Upper lobe of left lung (tissue), 6 donors: ENCODE measurements around the gene NSD2. TPM values are rescaled to one million over a fixed set of nuclear protein-coding genes. Genes with fewer than 3 reads are reported as not detected.
A peak's percentile ranks its signal among the peaks of the same experiment; 100 is the strongest.

Source experiments
- ATAC-seq, 2 donors: fragments of 200-7000 bp; cut with Tn5 transposase; one replicate each; pipeline ENCODE4 v1.9.1; 2022; ENCODE audit warnings: mild to moderate bottlenecking in 2 of 2, moderate library complexity in 2 of 2; ENCODE audit not compliant: low FRiP score in 2 of 2
- DNase-seq, 2 donors: peaks; one replicate each; pipeline ENCODE4 v3.0.0-alpha.2; 2019 to 2020
- H3K27ac ChIP-seq, 4 donors: fragments of 200-600 bp; sonication (generic); one replicate each; pipeline ENCODE4 v1.5.1; 2016 to 2019
- H3K27me3 ChIP-seq, 4 donors: fragments of 200-600 bp; sonication (generic); one replicate each; pipeline ENCODE4 v1.5.1; 2017 to 2019
- H3K36me3 ChIP-seq, 4 donors: fragments of 200-600 bp; sonication (generic); one replicate each; pipeline ENCODE4 v1.5.1; 2016 to 2019
- H3K4me1 ChIP-seq, 4 donors: fragments of 200-600 bp; sonication (generic); one replicate each; pipeline ENCODE4 v1.5.1; 2018 to 2019
- H3K4me3 ChIP-seq, 4 donors: fragments of 200-600 bp; sonication (generic); one replicate each; pipeline ENCODE4 v1.5.1; 2017 to 2019; ENCODE audit warnings: mild to moderate bottlenecking in 2 of 4, moderate library complexity in 1 of 4
- H3K9me3 ChIP-seq, 4 donors: fragments of 200-600 bp; sonication (generic); one replicate each; pipeline ENCODE4 v1.5.1; 2018 to 2019
- CTCF ChIP-seq, 6 experiments: fragments of 450-650 bp in 4 of 6; fragments of 200-600 bp in 2 of 6; sonication (generic) in 2 of 6; IDR thresholded peaks; one replicate each; pipeline ENCODE4 v1.5.1; 2016 to 2019; ENCODE audit warnings: antibody characterized with exemption in 6 of 6
- EP300 ChIP-seq, 4 donors: sonication (generic); formaldehyde crosslinking; IDR thresholded peaks; one replicate each; pipeline ENCODE4 v1.5.1; 2017; ENCODE audit warnings: antibody characterized with exemption in 4 of 4, control low read depth in 2 of 4
- POLR2A ChIP-seq, 4 donors: fragments of 450-650 bp; IDR thresholded peaks; one replicate each; pipeline ENCODE4 v1.5.1; 2016 to 2017; ENCODE audit warnings: antibody characterized with exemption in 4 of 4, mild to moderate bottlenecking in 2 of 4
- POLR2AphosphoS5 ChIP-seq, 2 donors: sonication (generic); formaldehyde crosslinking; IDR thresholded peaks; one replicate each; pipeline ENCODE4 v1.5.1; 2017; ENCODE audit warnings: antibody characterized with exemption in 2 of 2
- WGBS, 2 donors: methylation state at CpG; one replicate each; pipeline ENCODE4 v1.1.5; 2017 to 2018; 5-methylcytosine and 5-hydroxymethylcytosine counted together
- total RNA-seq, 6 donors: library from RNA; depleted of rRNA in 4 of 6; stranded (reverse); fragments of >200 nt in 4 of 6; gene quantifications; one replicate each; pipeline versions ENCODE4 v1.1.0 to v1.2.1, GENCODE V29; 2016 to 2021
- donor health status: DM: no; HTN: no; CAD: no; lungs with moderate emphysema.
- donor health status: DM: no; HTN: yes; CAD: no; lungs with severe emphysema.

The NSD2 gene
- total RNA-seq, 6 donors from 2014 or later, result 35.7 to 164 (median 53.1) TPM

GRCh38 chr4:2006367-2006766 lies 135.2 kb downstream of the NSD2 start:
- ATAC-seq (no peak), DNase-seq (no peak)
- 93 to 94% methylated on average over 7 of the region's 7 CpGs for WGBS, 2 donors
- TF ChIP-seq CTCF (IDR thresholded peaks at IDR 0.05) (no peak), POLR2A (IDR thresholded peaks at IDR 0.05) (no peak), EP300 (IDR thresholded peaks at IDR 0.05) (no peak), POLR2AphosphoS5 (IDR thresholded peaks at IDR 0.05) (no peak)
- Histone ChIP-seq H3K9me3 (no peaks in the 10 kb centered on the region), H3K36me3 (peaks cover 0 to 18% (median 5%) of the 10 kb centered on the region in 4 donors), H3K27me3 (no peaks in the 10 kb centered on the region), H3K4me3 (no peak overlapping the region), H3K4me1 (peaks cover 15 to 32% (median 22%) of the 10 kb centered on the region in 4 donors), H3K27ac (no peak overlapping the region)

GRCh38 chr4:2006956-2007653 lies 135.9 kb downstream of the NSD2 start:
- no peak for DNase-seq
- H3K4me3 ChIP-seq, result peak overlapping the region in 3 of 4 donors; percentile 70 to 91 (median 78)
- no peaks in the 10 kb centered on the region for H3K9me3 ChIP-seq
- no peaks in the 10 kb centered on the region for H3K27me3 ChIP-seq
- H3K27ac ChIP-seq, result peak overlapping the region in 1 of 4 donors; percentile 95
- no peak for TF ChIP-seq EP300 (IDR thresholded peaks at IDR 0.05)
- TF ChIP-seq POLR2A (IDR thresholded peaks at IDR 0.05), result no peak
- TF ChIP-seq POLR2AphosphoS5 (IDR thresholded peaks at IDR 0.05), result no peak
- TF ChIP-seq CTCF (IDR thresholded peaks at IDR 0.05), result no peak
- H3K4me1 ChIP-seq, result peaks cover 15 to 32% (median 22%) of the 10 kb centered on the region in 4 donors
- H3K36me3 ChIP-seq, result peaks cover 0 to 18% (median 5%) of the 10 kb centered on the region in 4 donors
- no peak for ATAC-seq
- WGBS, 2 donors, result 83 to 90% methylated on average over 15 of the region's 15 CpGs

GRCh38 chr4:2007804-2008670 lies 136.8 kb downstream of the NSD2 start:
- Histone ChIP-seq H3K27me3 (no peaks in the 10 kb centered on the region), H3K36me3 (peaks cover 0 to 18% (median 5%) of the 10 kb centered on the region in 4 donors), H3K27ac (peak overlapping the region in 3 of 4 donors; percentile 91 to 95 (median 95)), H3K4me3 (peak overlapping the region; percentile 70 to 98 (median 84)), H3K9me3 (no peaks in the 10 kb centered on the region), H3K4me1 (peaks cover 15 to 32% (median 22%) of the 10 kb centered on the region in 4 donors)
- TF ChIP-seq POLR2AphosphoS5 (IDR thresholded peaks at IDR 0.05) (no peak), CTCF (IDR thresholded peaks at IDR 0.05) (no peak), EP300 (IDR thresholded peaks at IDR 0.05) (no peak), POLR2A (IDR thresholded peaks at IDR 0.05) (no peak)
- WGBS, 2 donors, result 0 to 1% methylated on average over 35 to 39 of the region's 57 CpGs
- ATAC-seq, result no peak
- DNase-seq, result peak in 1 of 2 donors; percentile 83

- WGBS, 2 donors, result 0 to 2% methylated on average over 16 to 22 of the region's 27 CpGs
- TF ChIP-seq POLR2AphosphoS5 (IDR thresholded peaks at IDR 0.05), result no peak
- no peak for TF ChIP-seq CTCF (IDR thresholded peaks at IDR 0.05)
- no peak for TF ChIP-seq EP300 (IDR thresholded peaks at IDR 0.05)
- no peak for TF ChIP-seq POLR2A (IDR thresholded peaks at IDR 0.05)
- Histone ChIP-seq H3K9me3 (no peaks in the 10 kb centered on the region), H3K4me1 (peaks cover 15 to 32% (median 22%) of the 10 kb centered on the region in 4 donors), H3K27me3 (no peaks in the 10 kb centered on the region), H3K27ac (peak overlapping the region; percentile 91 to 98 (median 95)), H3K4me3 (peak overlapping the region; percentile 70 to 98 (median 84)), H3K36me3 (peaks cover 0 to 12% (median 2%) of the 10 kb centered on the region in 4 donors)
- ATAC-seq (no peak), DNase-seq (no peak)
These were observed 137.4 kb downstream of the NSD2 start for GRCh38 chr4:2008671-2008920.
